GM23338 (cell line): ENCODE measurements around the gene AMELX. TPM values are rescaled to one million over a fixed set of nuclear protein-coding genes. Genes with fewer than 3 reads are reported as not detected.

Source experiments
- ATAC-seq: fragments of 200-7000 bp; cut with Tn5 transposase; 3 replicates; pipeline ENCODE4 v1.9.1; 2020
- DNase-seq: peaks from one replicate; pipeline ENCODE4 v3.0.0-alpha.2; 2015; ENCODE audit warnings: low spot score
- H2AFZ ChIP-seq: fragments of 200-600 bp; sonication (generic); 2 replicates; pipeline ENCODE4 v1.8.0; 2016; ENCODE audit warnings: antibody characterized with exemption, mild to moderate bottlenecking, moderate library complexity
- H3F3A ChIP-seq: fragments of 200-600 bp; sonication (generic); replicated peaks from 2 replicates; pipeline ENCODE4 v1.8.0; 2017; ENCODE audit warnings: antibody characterized with exemption, mixed run types, low read depth
- H3K27ac ChIP-seq: fragments of 200-600 bp; sonication (generic); 2 replicates; pipeline ENCODE4 v1.6.1; 2016; ENCODE audit warnings: low read depth
- H3K27me3 ChIP-seq: fragments of 200-600 bp; sonication (generic); 2 replicates; pipeline ENCODE4 v1.8.0; 2016; ENCODE audit warnings: mild to moderate bottlenecking, mixed run types, moderate library complexity; ENCODE audit not compliant: insufficient read depth
- H3K36me3 ChIP-seq: fragments of 200-600 bp; sonication (generic); 2 replicates; pipeline ENCODE4 v1.8.0; 2016; ENCODE audit warnings: mild to moderate bottlenecking; ENCODE audit not compliant: insufficient read depth
- H3K4me1 ChIP-seq: fragments of 200-600 bp; sonication (generic); 2 replicates; pipeline ENCODE4 v1.8.0; 2016; ENCODE audit warnings: mild to moderate bottlenecking, moderate library complexity; ENCODE audit not compliant: insufficient read depth
- H3K4me2 ChIP-seq: fragments of 200-600 bp; sonication (generic); 2 replicates; pipeline ENCODE4 v1.7.1; 2017; ENCODE audit warnings: mixed run types
- H3K4me3 ChIP-seq: fragments of 200-600 bp; sonication (generic); 2 replicates; pipeline ENCODE4 v1.6.1; 2016; ENCODE audit warnings: mixed run types
- H3K79me2 ChIP-seq: fragments of 200-600 bp; sonication (generic); replicated peaks from 2 replicates; pipeline ENCODE4 v1.8.0; 2017; ENCODE audit warnings: mild to moderate bottlenecking; ENCODE audit not compliant: insufficient read depth
- H3K9me2 ChIP-seq: fragments of 200-600 bp; sonication (generic); 2 replicates; pipeline ENCODE4 v1.8.0; 2017; ENCODE audit not compliant: insufficient read depth
- H4K20me1 ChIP-seq: fragments of 200-600 bp; sonication (generic); replicated peaks from 2 replicates; pipeline ENCODE4 v1.8.0; 2017; ENCODE audit warnings: mild to moderate bottlenecking; ENCODE audit not compliant: insufficient read depth
- H3K27ac Mint-ChIP-seq: 2 replicates; pipeline ENCODE4 v1.8.0; 2020; ENCODE audit warnings: inconsistent platforms, mild to moderate bottlenecking, moderate library complexity, mixed read lengths
- H3K27me3 Mint-ChIP-seq: 3 replicates; pipeline ENCODE4 v1.8.0; 2022; ENCODE audit warnings: low read depth, mild to moderate bottlenecking, moderate library complexity, mixed read lengths, inconsistent platforms; ENCODE audit not compliant: insufficient read depth, poor library complexity
- H3K36me3 Mint-ChIP-seq: 3 replicates; pipeline ENCODE4 v1.8.0; 2021; ENCODE audit warnings: low read depth, mild to moderate bottlenecking, inconsistent platforms, moderate library complexity, mixed read lengths
- H3K4me1 Mint-ChIP-seq: 3 replicates; pipeline ENCODE4 v1.8.0; 2020; ENCODE audit warnings: mild to moderate bottlenecking, inconsistent platforms, mixed read lengths
- H3K4me3 Mint-ChIP-seq: 3 replicates; pipeline ENCODE4 v1.8.0; 2021; ENCODE audit warnings: moderate library complexity, mild to moderate bottlenecking, inconsistent platforms, mixed read lengths
- H3K9me3 Mint-ChIP-seq: 3 replicates; pipeline ENCODE4 v1.8.0; 2020; ENCODE audit warnings: moderate library complexity, mild to moderate bottlenecking, inconsistent platforms, mixed read lengths
- CREB1 ChIP-seq: fragments of 250-450 bp; sonication (Bioruptor Pico); IDR thresholded peaks from 2 replicates; pipeline ENCODE4 v1.5.0; 2020; ENCODE audit warnings: low read depth, mild to moderate bottlenecking, moderate library complexity
- EZH2 ChIP-seq: fragments of 200-600 bp; sonication (generic); IDR thresholded peaks from one replicate; pipeline ENCODE4 v1.8.0; 2017; ENCODE audit warnings: antibody characterized with exemption, mild to moderate bottlenecking, low read depth; ENCODE audit not compliant: unreplicated experiment
- EZH2phosphoT487 ChIP-seq: fragments of 200-600 bp; sonication (generic); IDR thresholded peaks from one replicate; pipeline ENCODE4 v1.8.1; 2018; ENCODE audit warnings: antibody characterized with exemption; ENCODE audit not compliant: unreplicated experiment
- JUNB ChIP-seq: IDR thresholded peaks from one replicate; pipeline ENCODE4 v1.6.1; 2016; ENCODE audit warnings: antibody characterized with exemption; ENCODE audit not compliant: unreplicated experiment
- POLR2AphosphoS5 ChIP-seq: IDR thresholded peaks from 2 replicates; pipeline ENCODE4 v1.6.1; 2016; ENCODE audit warnings: antibody characterized with exemption, low read depth
- STAT1 ChIP-seq: IDR thresholded peaks from one replicate; pipeline ENCODE4 v1.6.1; 2016; ENCODE audit warnings: antibody characterized with exemption; ENCODE audit not compliant: unreplicated experiment
- ZNF114 ChIP-seq: fragments of 250-450 bp; sonication (Bioruptor Pico); IDR thresholded peaks from 2 replicates; pipeline ENCODE4 v1.5.0; 2020; ENCODE audit warnings: mild to moderate bottlenecking, moderate library complexity
- ZNF331 ChIP-seq: fragments of 250-450 bp; sonication (Bioruptor Pico); IDR thresholded peaks from 2 replicates; pipeline ENCODE4 v1.5.0; 2020; ENCODE audit warnings: low read depth, mild to moderate bottlenecking, moderate library complexity
- polyA plus RNA-seq: library from polyadenylated mRNA; unstranded; fragments of >200 nt; fragmentation: Nextera tagmentation; extraction: Ambion mirVana; gene quantifications from 2 replicates; pipeline ENCODE4 v1.2.1, GENCODE V29; 2016
- total RNA-seq: library from RNA; depleted of rRNA; stranded (reverse); fragments of >200 nt; shearing (Covaris generic); gene quantifications from 2 replicates; pipeline ENCODE4 v1.2.3, GENCODE V29; 2014
- TF ChIP-seq, protein P1 (sequence below): fragments of 250-450 bp; sonication (Bioruptor Pico); IDR thresholded peaks from 2 replicates; pipeline ENCODE4 v1.5.0; 2020; ENCODE audit warnings: mild to moderate bottlenecking, moderate library complexity
- TF ChIP-seq, protein P2 (sequence below): IDR thresholded peaks from 2 replicates; pipeline ENCODE4 v1.6.1; 2016; ENCODE audit warnings: antibody characterized with exemption
- TF ChIP-seq, protein P3 (sequence below): IDR thresholded peaks from one replicate; pipeline ENCODE4 v1.6.1; 2018; ENCODE audit warnings: antibody characterized with exemption; ENCODE audit not compliant: unreplicated experiment

AMELX gene
- total and polyA plus RNA-seq, 2 experiments from 2014 or later = not detected

GRCh38 chrX:11329021-11329420, 35.8 kb downstream of the AMELX start (continued):
- TF ChIP-seq, protein P1, sequence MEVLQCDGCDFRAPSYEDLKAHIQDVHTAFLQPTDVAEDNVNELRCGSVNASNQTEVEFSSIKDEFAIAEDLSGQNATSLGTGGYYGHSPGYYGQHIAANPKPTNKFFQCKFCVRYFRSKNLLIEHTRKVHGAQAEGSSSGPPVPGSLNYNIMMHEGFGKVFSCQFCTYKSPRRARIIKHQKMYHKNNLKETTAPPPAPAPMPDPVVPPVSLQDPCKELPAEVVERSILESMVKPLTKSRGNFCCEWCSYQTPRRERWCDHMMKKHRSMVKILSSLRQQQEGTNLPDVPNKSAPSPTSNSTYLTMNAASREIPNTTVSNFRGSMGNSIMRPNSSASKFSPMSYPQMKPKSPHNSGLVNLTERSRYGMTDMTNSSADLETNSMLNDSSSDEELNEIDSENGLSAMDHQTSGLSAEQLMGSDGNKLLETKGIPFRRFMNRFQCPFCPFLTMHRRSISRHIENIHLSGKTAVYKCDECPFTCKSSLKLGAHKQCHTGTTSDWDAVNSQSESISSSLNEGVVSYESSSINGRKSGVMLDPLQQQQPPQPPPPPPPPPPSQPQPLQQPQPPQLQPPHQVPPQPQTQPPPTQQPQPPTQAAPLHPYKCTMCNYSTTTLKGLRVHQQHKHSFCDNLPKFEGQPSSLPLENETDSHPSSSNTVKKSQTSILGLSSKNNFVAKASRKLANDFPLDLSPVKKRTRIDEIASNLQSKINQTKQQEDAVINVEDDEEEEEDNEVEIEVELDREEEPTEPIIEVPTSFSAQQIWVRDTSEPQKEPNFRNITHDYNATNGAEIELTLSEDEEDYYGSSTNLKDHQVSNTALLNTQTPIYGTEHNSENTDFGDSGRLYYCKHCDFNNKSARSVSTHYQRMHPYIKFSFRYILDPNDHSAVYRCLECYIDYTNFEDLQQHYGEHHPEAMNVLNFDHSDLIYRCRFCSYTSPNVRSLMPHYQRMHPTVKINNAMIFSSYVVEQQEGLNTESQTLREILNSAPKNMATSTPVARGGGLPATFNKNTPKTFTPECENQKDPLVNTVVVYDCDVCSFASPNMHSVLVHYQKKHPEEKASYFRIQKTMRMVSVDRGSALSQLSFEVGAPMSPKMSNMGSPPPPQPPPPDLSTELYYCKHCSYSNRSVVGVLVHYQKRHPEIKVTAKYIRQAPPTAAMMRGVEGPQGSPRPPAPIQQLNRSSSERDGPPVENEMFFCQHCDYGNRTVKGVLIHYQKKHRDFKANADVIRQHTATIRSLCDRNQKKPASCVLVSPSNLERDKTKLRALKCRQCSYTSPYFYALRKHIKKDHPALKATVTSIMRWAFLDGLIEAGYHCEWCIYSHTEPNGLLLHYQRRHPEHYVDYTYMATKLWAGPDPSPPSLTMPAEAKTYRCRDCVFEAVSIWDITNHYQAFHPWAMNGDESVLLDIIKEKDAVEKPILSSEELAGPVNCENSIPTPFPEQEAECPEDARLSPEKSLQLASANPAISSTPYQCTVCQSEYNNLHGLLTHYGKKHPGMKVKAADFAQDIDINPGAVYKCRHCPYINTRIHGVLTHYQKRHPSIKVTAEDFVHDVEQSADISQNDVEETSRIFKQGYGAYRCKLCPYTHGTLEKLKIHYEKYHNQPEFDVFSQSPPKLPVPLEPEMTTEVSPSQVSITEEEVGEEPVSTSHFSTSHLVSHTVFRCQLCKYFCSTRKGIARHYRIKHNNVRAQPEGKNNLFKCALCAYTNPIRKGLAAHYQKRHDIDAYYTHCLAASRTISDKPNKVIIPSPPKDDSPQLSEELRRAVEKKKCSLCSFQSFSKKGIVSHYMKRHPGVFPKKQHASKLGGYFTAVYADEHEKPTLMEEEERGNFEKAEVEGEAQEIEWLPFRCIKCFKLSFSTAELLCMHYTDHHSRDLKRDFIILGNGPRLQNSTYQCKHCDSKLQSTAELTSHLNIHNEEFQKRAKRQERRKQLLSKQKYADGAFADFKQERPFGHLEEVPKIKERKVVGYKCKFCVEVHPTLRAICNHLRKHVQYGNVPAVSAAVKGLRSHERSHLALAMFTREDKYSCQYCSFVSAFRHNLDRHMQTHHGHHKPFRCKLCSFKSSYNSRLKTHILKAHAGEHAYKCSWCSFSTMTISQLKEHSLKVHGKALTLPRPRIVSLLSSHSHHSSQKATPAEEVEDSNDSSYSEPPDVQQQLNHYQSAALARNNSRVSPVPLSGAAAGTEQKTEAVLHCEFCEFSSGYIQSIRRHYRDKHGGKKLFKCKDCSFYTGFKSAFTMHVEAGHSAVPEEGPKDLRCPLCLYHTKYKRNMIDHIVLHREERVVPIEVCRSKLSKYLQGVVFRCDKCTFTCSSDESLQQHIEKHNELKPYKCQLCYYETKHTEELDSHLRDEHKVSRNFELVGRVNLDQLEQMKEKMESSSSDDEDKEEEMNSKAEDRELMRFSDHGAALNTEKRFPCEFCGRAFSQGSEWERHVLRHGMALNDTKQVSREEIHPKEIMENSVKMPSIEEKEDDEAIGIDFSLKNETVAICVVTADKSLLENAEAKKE = no peak
- TF ChIP-seq JUNB = no peak
- TF ChIP-seq ZNF114 (CRISPR knock-in tag) = no peak
- TF ChIP-seq, protein P2, sequence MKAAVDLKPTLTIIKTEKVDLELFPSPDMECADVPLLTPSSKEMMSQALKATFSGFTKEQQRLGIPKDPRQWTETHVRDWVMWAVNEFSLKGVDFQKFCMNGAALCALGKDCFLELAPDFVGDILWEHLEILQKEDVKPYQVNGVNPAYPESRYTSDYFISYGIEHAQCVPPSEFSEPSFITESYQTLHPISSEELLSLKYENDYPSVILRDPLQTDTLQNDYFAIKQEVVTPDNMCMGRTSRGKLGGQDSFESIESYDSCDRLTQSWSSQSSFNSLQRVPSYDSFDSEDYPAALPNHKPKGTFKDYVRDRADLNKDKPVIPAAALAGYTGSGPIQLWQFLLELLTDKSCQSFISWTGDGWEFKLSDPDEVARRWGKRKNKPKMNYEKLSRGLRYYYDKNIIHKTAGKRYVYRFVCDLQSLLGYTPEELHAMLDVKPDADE = no peak
- no peak for TF ChIP-seq ZNF331 (CRISPR knock-in tag)
- no peak for TF ChIP-seq STAT1
- no peak for TF ChIP-seq EZH2
- no peak for TF ChIP-seq EZH2phosphoT487
- no peak for TF ChIP-seq POLR2AphosphoS5

GRCh38 chrX:11331788-11332187, 38.6 kb downstream of the AMELX start:
- Histone ChIP-seq H3K4me3 (no peak overlapping the region), H4K20me1 (no peaks in the 10 kb centered on the region), H2AFZ (no peak overlapping the region), H3K9me2 (no peaks in the 10 kb centered on the region), H3K4me2 (no peak overlapping the region), H3K79me2 (no peaks in the 10 kb centered on the region), H3F3A (no peaks in the 10 kb centered on the region), H3K4me1 (no peaks in the 10 kb centered on the region), H3K27me3 (no peaks in the 10 kb centered on the region), H3K36me3 (no peaks in the 10 kb centered on the region), H3K27ac (no peak overlapping the region)
- no peaks in the 10 kb centered on the region for H3K27me3 Mint-ChIP-seq
- H3K4me1 Mint-ChIP-seq = no peaks in the 10 kb centered on the region
- H3K9me3 Mint-ChIP-seq = no peaks in the 10 kb centered on the region
- H3K36me3 Mint-ChIP-seq = no peaks in the 10 kb centered on the region
- no peak overlapping the region for H3K27ac Mint-ChIP-seq
- H3K4me3 Mint-ChIP-seq = no peak overlapping the region
- ATAC-seq (no peak), DNase-seq (no peak)
- TF ChIP-seq POLR2AphosphoS5 (no peak), STAT1 (no peak), ZNF114 (CRISPR knock-in tag) (no peak), ZNF331 (CRISPR knock-in tag) (no peak), CREB1 (CRISPR knock-in tag) (no peak)
- TF ChIP-seq, protein P2 = no peak
- TF ChIP-seq, protein P3, sequence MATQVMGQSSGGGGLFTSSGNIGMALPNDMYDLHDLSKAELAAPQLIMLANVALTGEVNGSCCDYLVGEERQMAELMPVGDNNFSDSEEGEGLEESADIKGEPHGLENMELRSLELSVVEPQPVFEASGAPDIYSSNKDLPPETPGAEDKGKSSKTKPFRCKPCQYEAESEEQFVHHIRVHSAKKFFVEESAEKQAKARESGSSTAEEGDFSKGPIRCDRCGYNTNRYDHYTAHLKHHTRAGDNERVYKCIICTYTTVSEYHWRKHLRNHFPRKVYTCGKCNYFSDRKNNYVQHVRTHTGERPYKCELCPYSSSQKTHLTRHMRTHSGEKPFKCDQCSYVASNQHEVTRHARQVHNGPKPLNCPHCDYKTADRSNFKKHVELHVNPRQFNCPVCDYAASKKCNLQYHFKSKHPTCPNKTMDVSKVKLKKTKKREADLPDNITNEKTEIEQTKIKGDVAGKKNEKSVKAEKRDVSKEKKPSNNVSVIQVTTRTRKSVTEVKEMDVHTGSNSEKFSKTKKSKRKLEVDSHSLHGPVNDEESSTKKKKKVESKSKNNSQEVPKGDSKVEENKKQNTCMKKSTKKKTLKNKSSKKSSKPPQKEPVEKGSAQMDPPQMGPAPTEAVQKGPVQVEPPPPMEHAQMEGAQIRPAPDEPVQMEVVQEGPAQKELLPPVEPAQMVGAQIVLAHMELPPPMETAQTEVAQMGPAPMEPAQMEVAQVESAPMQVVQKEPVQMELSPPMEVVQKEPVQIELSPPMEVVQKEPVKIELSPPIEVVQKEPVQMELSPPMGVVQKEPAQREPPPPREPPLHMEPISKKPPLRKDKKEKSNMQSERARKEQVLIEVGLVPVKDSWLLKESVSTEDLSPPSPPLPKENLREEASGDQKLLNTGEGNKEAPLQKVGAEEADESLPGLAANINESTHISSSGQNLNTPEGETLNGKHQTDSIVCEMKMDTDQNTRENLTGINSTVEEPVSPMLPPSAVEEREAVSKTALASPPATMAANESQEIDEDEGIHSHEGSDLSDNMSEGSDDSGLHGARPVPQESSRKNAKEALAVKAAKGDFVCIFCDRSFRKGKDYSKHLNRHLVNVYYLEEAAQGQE = no peak
